OCI-LY1 (cell line): ENCODE measurements around the gene SFTPA2.

Experiments used
- CTCF ChIP-seq: fragments of 200-600 bp; sonication (generic), shearing (Covaris generic); IDR thresholded peaks from 2 replicates; pipeline ENCODE4 v1.5.1; 2017; ENCODE audit warnings: mild to moderate bottlenecking, antibody characterized with exemption, low read length, moderate library complexity, mixed read lengths
- EZH2 ChIP-seq: fragments of 200-600 bp; sonication (generic), shearing (Covaris generic); IDR thresholded peaks from 2 replicates; pipeline ENCODE4 v1.8.0; 2017; ENCODE audit warnings: borderline replicate concordance, mixed run types, mild to moderate bottlenecking, antibody characterized with exemption, low read length, moderate library complexity, mixed read lengths

DNA sequence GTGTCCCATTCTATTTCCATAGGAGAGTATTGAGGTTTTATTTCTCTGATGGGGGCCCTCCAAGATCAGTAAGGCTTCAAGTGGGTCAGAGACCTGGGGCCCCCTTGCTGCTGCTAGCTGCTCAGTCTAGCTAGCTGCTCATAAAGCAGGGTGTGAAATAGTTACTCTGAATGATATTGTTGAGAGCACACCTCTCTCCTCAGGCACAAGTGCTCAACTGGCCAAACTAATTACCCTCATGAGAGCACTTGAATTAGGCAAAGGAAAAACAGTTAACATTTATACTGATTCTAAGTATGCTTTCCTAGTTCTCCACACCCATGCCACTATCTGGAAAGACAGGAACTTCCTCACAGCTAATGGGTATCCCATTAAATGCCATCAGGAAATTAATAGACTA is 45.1 kb upstream of the SFTPA2 start:
- no peak for TF ChIP-seq CTCF
- TF ChIP-seq EZH2: no peak
